Fibroblast of lung (primary cell): ENCODE results near the gene ARPP21. TPM values are rescaled to one million over a fixed set of nuclear protein-coding genes. Genes with fewer than 3 reads are reported as not detected.

Source experiments
- DNase-seq, 2 donors: peaks; one replicate each; pipeline versions ENCODE4 v3.0.0 to v3.0.0-alpha.2; 2010; ENCODE audit warnings: low read depth in 2 of 2
- H2AFZ ChIP-seq: 2 replicates; pipeline ENCODE4 v1.5.1; 2012; ENCODE audit warnings: low read length, control low read depth, inconsistent platforms
- H3K27ac ChIP-seq: 2 replicates; pipeline ENCODE4 v1.5.1; 2011; ENCODE audit warnings: low read length, control low read depth; ENCODE audit not compliant: insufficient read depth
- H3K27me3 ChIP-seq: 2 replicates; pipeline ENCODE4 v1.5.1; 2011; ENCODE audit warnings: mild to moderate bottlenecking, low read length; ENCODE audit not compliant: control insufficient read depth, insufficient read depth
- H3K36me3 ChIP-seq: 2 replicates; pipeline ENCODE4 v1.5.1; 2011; ENCODE audit warnings: low read length; ENCODE audit not compliant: control insufficient read depth, insufficient read depth
- H3K4me1 ChIP-seq: 2 replicates; pipeline ENCODE4 v1.5.1; 2011; ENCODE audit warnings: low read length; ENCODE audit not compliant: control insufficient read depth, insufficient read depth; ENCODE audit errors: extremely low read depth
- H3K4me2 ChIP-seq: 2 replicates; pipeline ENCODE4 v1.5.1; 2011; ENCODE audit warnings: low read length, control low read depth; ENCODE audit not compliant: insufficient read depth; ENCODE audit errors: extremely low read depth
- H3K4me3 ChIP-seq, 4 experiments: fragments of 200-600 bp in 1 of 4; sonication (generic) in 1 of 4; replicated peaks in 1 of 4; 2 replicates each; pipeline ENCODE4 v1.5.1; 2011 to 2016; ENCODE audit warnings: low read length in 4 of 4, low read depth in 3 of 4, mild to moderate bottlenecking in 3 of 4, control low read depth in 2 of 4, inconsistent platforms in 1 of 4, mixed read lengths in 1 of 4; ENCODE audit not compliant: insufficient read depth in 1 of 4; ENCODE audit errors: control extremely low read depth in 1 of 4
- H3K79me2 ChIP-seq: 2 replicates; pipeline ENCODE4 v1.5.1; 2012; ENCODE audit warnings: mild to moderate bottlenecking, low read length, inconsistent platforms; ENCODE audit not compliant: control insufficient read depth, insufficient read depth
- H3K9ac ChIP-seq: 2 replicates; pipeline ENCODE4 v1.5.1; 2011; ENCODE audit warnings: mild to moderate bottlenecking, low read length, control low read depth; ENCODE audit not compliant: insufficient read depth
- H3K9me3 ChIP-seq: 2 replicates; pipeline ENCODE4 v1.5.1; 2012; ENCODE audit warnings: low read depth, low read length; ENCODE audit not compliant: control insufficient read depth, insufficient read depth
- H4K20me1 ChIP-seq: 2 replicates; pipeline ENCODE4 v1.5.1; 2011; ENCODE audit warnings: low read length; ENCODE audit not compliant: control insufficient read depth, insufficient read depth; ENCODE audit errors: extremely low read depth
- CTCF ChIP-seq, 2 donors: IDR thresholded peaks in 1 of 2; conservative IDR thresholded peaks in 1 of 2; 1 replicate in 1 of 2; 2 replicates in 1 of 2; pipeline ENCODE4 v1.5.1; 2011 to 2012; ENCODE audit warnings: low read length in 2 of 2, control low read depth in 1 of 2, inconsistent platforms in 1 of 2, low read depth in 1 of 2, mild to moderate bottlenecking in 1 of 2
- EZH2 ChIP-seq: IDR thresholded peaks from 2 replicates; pipeline ENCODE4 v1.5.1; 2012; ENCODE audit warnings: low read length, control low read depth, mild to moderate bottlenecking; ENCODE audit errors: missing control alignments
- polyA plus RNA-seq, 2 donors: library from polyadenylated mRNA; depleted of rRNA in 1 of 2; stranded (reverse) in 1 of 2; unstranded in 1 of 2; fragments of >200 nt; gene quantifications; 2 replicates each; pipeline ENCODE4 v1.2.1, GENCODE V29; 2011 to 2012; ENCODE audit warnings: missing spikeins in 1 of 2
- total RNA-seq: library from RNA; depleted of rRNA; stranded (reverse); fragments of >200 nt; gene quantifications from 2 replicates; pipeline ENCODE4 v1.2.1, GENCODE V29; 2014

The ARPP21 gene
- total and polyA plus RNA-seq, 2 donors (not counting 1 experiment from before 2014, with no cell fraction given), result not detected

GRCh38 chr3:35601959-35602358, 37.4 kb upstream of the ARPP21 start:
- H3K4me1 ChIP-seq, result no peaks in the 10 kb centered on the region
- no peaks in the 10 kb centered on the region for H3K27me3 ChIP-seq
- no peak for TF ChIP-seq CTCF (conservative IDR thresholded peaks at IDR 0.05 in 1 of 2, IDR thresholded peaks at IDR 0.05 in 1 of 2; ENCODE audit: low read depth in 1 of 2, low read length in 2 of 2)
- no peak for TF ChIP-seq EZH2
- no peaks in the 10 kb centered on the region for H3K9me3 ChIP-seq
- DNase-seq, result no peak
- H3K9ac ChIP-seq, result no peak overlapping the region
- H3K36me3 ChIP-seq, result no peaks in the 10 kb centered on the region
- no peak overlapping the region for H3K4me2 ChIP-seq
- H2AFZ ChIP-seq, result no peak overlapping the region
- no peaks in the 10 kb centered on the region for H4K20me1 ChIP-seq
- H3K4me3 ChIP-seq, result no peak overlapping the region
- no peak overlapping the region for H3K27ac ChIP-seq
- H3K79me2 ChIP-seq, result no peaks in the 10 kb centered on the region

- Histone ChIP-seq H3K9ac (no peak overlapping the region), H2AFZ (no peak overlapping the region), H3K27me3 (no peaks in the 10 kb centered on the region), H3K27ac (no peak overlapping the region), H3K36me3 (no peaks in the 10 kb centered on the region), H3K79me2 (no peaks in the 10 kb centered on the region), H3K4me2 (no peak overlapping the region), H4K20me1 (no peaks in the 10 kb centered on the region), H3K4me1 (no peaks in the 10 kb centered on the region), H3K4me3 (no peak overlapping the region), H3K9me3 (no peaks in the 10 kb centered on the region)
- DNase-seq, result no peak
- TF ChIP-seq EZH2 (no peak), CTCF (conservative IDR thresholded peaks at IDR 0.05 in 1 of 2, IDR thresholded peaks at IDR 0.05 in 1 of 2; ENCODE audit: low read depth in 1 of 2, low read length in 2 of 2) (no peak)
These were observed 36.9 kb upstream of the ARPP21 start for GRCh38 chr3:35602395-35602936.

- Histone ChIP-seq H3K9ac (no peak overlapping the region), H2AFZ (no peak overlapping the region), H3K27me3 (no peaks in the 10 kb centered on the region), H3K4me2 (no peak overlapping the region), H3K4me1 (no peaks in the 10 kb centered on the region), H3K36me3 (no peaks in the 10 kb centered on the region), H3K27ac (no peak overlapping the region), H3K9me3 (no peaks in the 10 kb centered on the region), H4K20me1 (no peaks in the 10 kb centered on the region), H3K79me2 (no peaks in the 10 kb centered on the region), H3K4me3 (no peak overlapping the region)
- DNase-seq, result no peak
- no peak for TF ChIP-seq EZH2
- no peak for TF ChIP-seq CTCF (conservative IDR thresholded peaks at IDR 0.05 in 1 of 2, IDR thresholded peaks at IDR 0.05 in 1 of 2; ENCODE audit: low read depth in 1 of 2, low read length in 2 of 2)
These were observed 23.0 kb upstream of the ARPP21 start for GRCh38 chr3:35616346-35616745.
